Gastrocnemius medialis (tissue), 4 donors: ENCODE measurements around the gene NYNRIN. TPM values are rescaled to one million over a fixed set of nuclear protein-coding genes. Genes with fewer than 3 reads are reported as not detected.

Experiments
- ATAC-seq, 2 donors: fragments of 150-250 bp; one replicate each; pipeline ENCODE4 v1.9.1; 2016
- DNase-seq, 2 donors: peaks; one replicate each; pipeline ENCODE4 v3.0.0-alpha.2; 2019
- H3K27ac ChIP-seq, 4 donors: fragments of 200-600 bp; sonication (generic); 1 replicate in 1 of 4; 2 replicates in 3 of 4; pipeline ENCODE4 v1.5.1; 2016 to 2018; ENCODE audit warnings: mild to moderate bottlenecking in 2 of 4, moderate library complexity in 1 of 4
- H3K27me3 ChIP-seq, 3 donors: fragments of 200-600 bp; sonication (generic) in 2 of 3; 1 replicate in 1 of 3; 2 replicates in 2 of 3; pipeline versions ENCODE4 v1.5.1 to v1.6.0; 2016 to 2019; ENCODE audit warnings: mild to moderate bottlenecking in 1 of 3, moderate library complexity in 1 of 3
- H3K36me3 ChIP-seq, 2 donors: fragments of 200-600 bp; sonication (generic) in 1 of 2; one replicate each; pipeline ENCODE4 v1.5.1; 2017 to 2018
- H3K4me1 ChIP-seq, 2 donors: fragments of 200-600 bp; sonication (generic) in 1 of 2; one replicate each; pipeline ENCODE4 v1.5.1; 2016 to 2017; ENCODE audit warnings: mild to moderate bottlenecking in 2 of 2
- H3K4me3 ChIP-seq, 4 donors: fragments of 200-600 bp; sonication (generic) in 3 of 4; 1 replicate in 1 of 4; 2 replicates in 3 of 4; pipeline ENCODE4 v1.5.1; 2016 to 2019; ENCODE audit warnings: mild to moderate bottlenecking in 2 of 4
- H3K9me3 ChIP-seq, 3 donors: fragments of 200-600 bp; sonication (generic) in 2 of 3; 1 replicate in 1 of 3; 2 replicates in 2 of 3; pipeline ENCODE4 v1.5.1; 2016 to 2019
- POLR2A ChIP-seq, 2 donors: fragments of 450-650 bp; IDR thresholded peaks; one replicate each; pipeline ENCODE4 v1.6.1; 2017; ENCODE audit warnings: antibody characterized with exemption in 2 of 2, mild to moderate bottlenecking in 2 of 2, moderate library complexity in 2 of 2
- in situ Hi-C, 4 donors: fragments of 200-750 bp; cut with MboI; loops; one replicate each; pipeline versions ENCODE4 v1.15.0 to v1.8.0; 2017; ENCODE audit warnings: low sequenced_read_pairs in 4 of 4
- intact Hi-C: fragments of 100-400 bp; cut with DNase I; formaldehyde crosslinking; loops from one replicate; pipeline ENCODE4 v1.15.1; 2023; ENCODE audit warnings: low total_unique reads
- total RNA-seq, 4 donors: library from RNA; depleted of rRNA; stranded (reverse); fragments of >200 nt; gene quantifications; one replicate each; pipeline versions ENCODE4 v1.1.0 to v1.2.3, GENCODE V29; 2016
- TF ChIP-seq, protein P1 (sequence below), 5 experiments: fragments of 450-650 bp in 3 of 5; fragments of 200-600 bp in 2 of 5; sonication (generic) in 2 of 5; IDR thresholded peaks in 4 of 5; conservative IDR thresholded peaks in 1 of 5; 1 replicate in 4 of 5; 2 replicates in 1 of 5; pipeline ENCODE4 v1.5.1; 2016 to 2019; ENCODE audit warnings: antibody characterized with exemption in 5 of 5, mild to moderate bottlenecking in 3 of 5, moderate library complexity in 3 of 5

NYNRIN gene
- total RNA-seq, 4 donors from 2014 or later = 0.87 to 3.7 (median 2.1) TPM

DNA sequence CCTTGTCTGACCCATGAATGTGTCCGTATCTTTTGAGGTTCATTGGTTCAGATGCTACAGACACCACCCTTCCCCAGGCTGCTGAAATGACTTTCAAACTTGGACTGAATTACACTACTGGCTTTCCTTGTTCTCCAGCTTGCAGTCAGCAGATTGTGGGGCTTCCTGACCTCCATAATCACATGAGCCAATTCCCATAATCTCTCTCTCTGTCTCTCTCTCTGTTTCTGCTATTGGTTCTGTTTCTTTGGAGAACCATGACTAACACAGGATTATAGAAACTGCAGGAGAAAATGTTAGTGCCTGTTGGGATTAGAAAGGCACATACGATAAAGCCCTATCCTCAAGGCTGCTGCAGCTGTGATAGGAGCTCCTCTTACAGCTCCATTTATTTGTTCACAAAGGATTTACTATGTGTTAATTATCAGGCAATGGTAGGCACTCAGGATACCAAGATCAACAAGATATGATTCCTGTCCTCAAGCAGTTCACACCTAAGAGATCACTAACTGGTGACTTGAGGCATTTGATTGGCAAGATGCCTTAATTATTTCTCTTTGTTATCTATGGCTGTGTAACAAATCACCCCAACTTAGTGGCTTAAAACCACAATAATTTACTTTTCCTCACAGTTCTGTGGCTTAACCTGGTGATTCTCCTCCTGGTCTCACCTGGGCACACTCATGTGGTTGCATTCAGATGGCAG, 10.2 kb upstream of the NYNRIN start:
- Histone ChIP-seq H3K9me3 (no peaks in the 10 kb centered on the region), H3K4me1 (no peaks in the 10 kb centered on the region), H3K36me3 (no peaks in the 10 kb centered on the region), H3K27me3 (peaks cover 7 to 13% (median 12%) of the 10 kb centered on the region in 3 donors), H3K27ac (no peak overlapping the region), H3K4me3 (no peak overlapping the region)
- DNase-seq (no peak), ATAC-seq (no peak)
- TF ChIP-seq POLR2A (IDR thresholded peaks at IDR 0.05) = no peak
- TF ChIP-seq, protein P1, sequence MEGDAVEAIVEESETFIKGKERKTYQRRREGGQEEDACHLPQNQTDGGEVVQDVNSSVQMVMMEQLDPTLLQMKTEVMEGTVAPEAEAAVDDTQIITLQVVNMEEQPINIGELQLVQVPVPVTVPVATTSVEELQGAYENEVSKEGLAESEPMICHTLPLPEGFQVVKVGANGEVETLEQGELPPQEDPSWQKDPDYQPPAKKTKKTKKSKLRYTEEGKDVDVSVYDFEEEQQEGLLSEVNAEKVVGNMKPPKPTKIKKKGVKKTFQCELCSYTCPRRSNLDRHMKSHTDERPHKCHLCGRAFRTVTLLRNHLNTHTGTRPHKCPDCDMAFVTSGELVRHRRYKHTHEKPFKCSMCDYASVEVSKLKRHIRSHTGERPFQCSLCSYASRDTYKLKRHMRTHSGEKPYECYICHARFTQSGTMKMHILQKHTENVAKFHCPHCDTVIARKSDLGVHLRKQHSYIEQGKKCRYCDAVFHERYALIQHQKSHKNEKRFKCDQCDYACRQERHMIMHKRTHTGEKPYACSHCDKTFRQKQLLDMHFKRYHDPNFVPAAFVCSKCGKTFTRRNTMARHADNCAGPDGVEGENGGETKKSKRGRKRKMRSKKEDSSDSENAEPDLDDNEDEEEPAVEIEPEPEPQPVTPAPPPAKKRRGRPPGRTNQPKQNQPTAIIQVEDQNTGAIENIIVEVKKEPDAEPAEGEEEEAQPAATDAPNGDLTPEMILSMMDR (IDR thresholded peaks at IDR 0.05 in 4 of 5, conservative IDR thresholded peaks at IDR 0.05 in 1 of 5) = no peak
- in situ Hi-C loops = no loop called here
- intact Hi-C loops = no loop called here

- Histone ChIP-seq H3K27me3 (peaks cover 7 to 13% (median 12%) of the 10 kb centered on the region in 3 donors), H3K36me3 (no peaks in the 10 kb centered on the region), H3K4me1 (no peaks in the 10 kb centered on the region), H3K9me3 (no peaks in the 10 kb centered on the region), H3K4me3 (no peak overlapping the region), H3K27ac (no peak overlapping the region)
- TF ChIP-seq, protein P1 (IDR thresholded peaks at IDR 0.05 in 4 of 5, conservative IDR thresholded peaks at IDR 0.05 in 1 of 5) = no peak
- TF ChIP-seq POLR2A (IDR thresholded peaks at IDR 0.05) = no peak
- ATAC-seq = no peak
- intact Hi-C loops (no loop called here), in situ Hi-C loops (no loop called here)
- DNase-seq = no peak
Observed at GRCh38 chr14:24389226-24389848, 9.5 kb upstream of the NYNRIN start.

DNA sequence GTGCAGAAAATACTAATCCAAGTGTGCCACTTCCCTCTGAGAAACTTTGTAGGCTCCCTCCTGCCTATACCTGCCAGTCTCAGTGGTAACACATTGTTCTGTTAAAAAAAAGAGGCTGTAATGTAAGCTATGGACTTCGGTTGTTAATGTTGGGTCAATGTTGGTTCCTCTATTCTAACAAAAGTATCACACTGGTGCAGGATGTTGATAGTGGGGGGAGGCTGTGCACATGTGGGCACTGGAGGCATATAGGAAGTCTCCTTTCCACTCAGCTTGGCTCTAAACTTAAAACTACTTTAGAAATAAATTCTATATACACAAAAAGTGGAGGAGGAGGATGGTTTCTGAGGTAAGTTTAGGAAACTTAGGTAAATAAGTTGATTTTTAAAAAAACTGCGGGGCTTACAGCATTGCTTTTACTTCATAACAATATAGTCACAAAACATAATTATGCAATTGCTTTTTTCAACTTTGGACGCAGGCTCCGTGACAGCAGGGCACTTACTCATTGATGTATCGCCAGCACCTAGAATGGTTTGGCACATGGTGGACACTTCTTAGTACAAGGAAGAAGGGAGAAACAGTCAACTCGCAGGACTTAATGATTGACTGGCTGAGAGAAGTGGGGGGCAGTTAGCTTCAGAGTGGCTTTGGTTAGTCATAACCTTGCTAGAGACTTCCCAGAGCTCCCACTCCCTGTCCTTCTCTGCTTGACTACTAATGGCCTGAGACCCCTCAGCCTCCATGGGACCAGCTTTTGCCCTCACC, 7.9 kb upstream of the NYNRIN start:
- TF ChIP-seq, protein P1 (IDR thresholded peaks at IDR 0.05 in 4 of 5, conservative IDR thresholded peaks at IDR 0.05 in 1 of 5) = no peak
- TF ChIP-seq POLR2A (IDR thresholded peaks at IDR 0.05) = no peak
- Histone ChIP-seq H3K36me3 (no peaks in the 10 kb centered on the region), H3K9me3 (no peaks in the 10 kb centered on the region), H3K27ac (no peak overlapping the region), H3K4me1 (no peaks in the 10 kb centered on the region), H3K4me3 (no peak overlapping the region), H3K27me3 (peaks cover 7 to 13% (median 12%) of the 10 kb centered on the region in 3 donors)
- no peak for DNase-seq
- in situ Hi-C loops = no loop called here
- ATAC-seq = no peak
- intact Hi-C loops = no loop called here

DNA sequence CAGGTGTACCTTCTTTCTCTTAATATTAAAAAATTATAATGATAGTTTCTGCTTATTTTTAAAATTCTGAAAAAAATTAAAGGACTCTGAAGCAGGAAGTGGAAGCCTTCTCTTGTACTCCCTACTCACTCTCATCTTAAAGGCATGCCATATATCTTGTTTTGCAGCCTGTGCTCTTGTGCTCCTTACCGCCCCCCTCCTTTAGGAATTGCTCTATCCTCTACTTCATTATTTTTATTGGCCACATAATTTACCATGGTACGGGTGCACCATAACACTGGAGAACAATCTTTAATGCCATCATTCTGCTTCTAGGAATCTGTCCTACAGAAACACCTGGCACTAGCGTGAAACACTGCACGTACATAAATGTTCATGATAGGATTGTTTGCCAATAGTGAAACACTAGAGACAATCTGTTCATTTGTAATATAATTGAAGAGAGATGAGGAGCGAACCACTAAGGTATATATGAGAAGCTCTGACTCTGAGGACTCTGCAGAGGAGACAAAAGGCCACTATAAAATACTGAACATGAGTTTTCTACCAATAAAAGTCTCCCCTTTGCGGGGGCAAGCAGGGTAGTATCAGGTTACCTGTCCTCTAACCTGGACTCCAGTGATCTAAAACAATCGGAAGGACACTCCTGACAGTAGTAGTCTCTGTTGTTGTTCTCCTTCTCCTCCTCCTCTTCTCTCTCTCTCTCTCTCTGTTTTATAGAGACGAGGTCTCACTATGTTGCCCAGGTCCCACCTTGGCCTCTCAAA, 6.3 kb upstream of the NYNRIN start:
- no peaks in the 10 kb centered on the region for H3K4me1 ChIP-seq
- no peak overlapping the region for H3K27ac ChIP-seq
- no peaks in the 10 kb centered on the region for H3K36me3 ChIP-seq
- intact Hi-C loops = no loop called here
- DNase-seq (no peak), ATAC-seq (no peak)
- H3K9me3 ChIP-seq = no peaks in the 10 kb centered on the region
- in situ Hi-C loops = no loop called here
- H3K27me3 ChIP-seq = peaks cover 7 to 13% (median 12%) of the 10 kb centered on the region in 3 donors
- no peak for TF ChIP-seq POLR2A (IDR thresholded peaks at IDR 0.05)
- TF ChIP-seq, protein P1 (IDR thresholded peaks at IDR 0.05 in 4 of 5, conservative IDR thresholded peaks at IDR 0.05 in 1 of 5) = no peak
- no peak overlapping the region for H3K4me3 ChIP-seq
